Vagina (tissue), 2 donors: ENCODE results near the gene BICDL2.

Source experiments
- CTCF ChIP-seq, 3 experiments: fragments of 450-650 bp in 2 of 3; fragments of 200-600 bp in 1 of 3; sonication (generic) in 1 of 3; IDR thresholded peaks; one replicate each; pipeline ENCODE4 v1.5.1; 2017 to 2019; ENCODE audit warnings: antibody characterized with exemption in 3 of 3, mild to moderate bottlenecking in 2 of 3, moderate library complexity in 2 of 3
- POLR2A ChIP-seq, 2 donors: fragments of 450-650 bp; IDR thresholded peaks; one replicate each; pipeline ENCODE4 v1.6.1; 2017; ENCODE audit warnings: antibody characterized with exemption in 2 of 2, mild to moderate bottlenecking in 2 of 2, moderate library complexity in 2 of 2
- POLR2AphosphoS5 ChIP-seq, 2 donors: sonication (generic); formaldehyde crosslinking; IDR thresholded peaks; one replicate each; pipeline ENCODE4 v1.9.0; 2017; ENCODE audit warnings: antibody characterized with exemption in 2 of 2, mild to moderate bottlenecking in 2 of 2, low read depth in 1 of 2; ENCODE audit not compliant: insufficient read depth in 1 of 2

- TF ChIP-seq CTCF (IDR thresholded peaks at IDR 0.05) (no peak), POLR2AphosphoS5 (IDR thresholded peaks at IDR 0.05; ENCODE audit: insufficient read depth in 1 of 2, low read depth in 1 of 2) (no peak), POLR2A (IDR thresholded peaks at IDR 0.05) (no peak)
Measured at GRCh38 chr16:3084969-3085670, 48.4 kb upstream of the BICDL2 start.
